CD4-positive, alpha-beta T cell (primary cell): ENCODE data around the gene HUWE1. TPM values are rescaled to one million over a fixed set of nuclear protein-coding genes. Genes with fewer than 3 reads are reported as not detected.

ENCODE experiments used
- ATAC-seq: fragments of 200-7000 bp; cut with Tn5 transposase; one replicate; pipeline ENCODE4 v1.10.0; 2022; ENCODE audit warnings: mild to moderate bottlenecking; ENCODE audit not compliant: poor library complexity
- CTCF ChIA-PET: fragments of 350-600 bp; sonication (Branson Sonifier 250); formaldehyde crosslinking; loops from one replicate; lab custom pipeline; 2021; ENCODE audit warnings: antibody characterized with exemption, inconsistent platforms; lab: Charles Lee
- POLR2A ChIA-PET: fragments of 350-600 bp; sonication (Branson Sonifier 250); formaldehyde crosslinking; loops from one replicate; lab custom pipeline; 2021; ENCODE audit warnings: antibody characterized with exemption, inconsistent platforms; lab: Charles Lee
- DNase-seq, 14 experiments: peaks; one replicate each; pipeline ENCODE4 v3.0.0-alpha.2; 2013 to 2020; ENCODE audit warnings: mixed read lengths in 2 of 14
- H3K27ac ChIP-seq, 2 donors: one replicate each; pipeline versions ENCODE4 v1.5.1 to v1.7.0; 2013; ENCODE audit warnings: low read length in 2 of 2, low read depth in 1 of 2, mild to moderate bottlenecking in 1 of 2
- H3K27me3 ChIP-seq, 2 experiments: 1 replicate in 1 of 2; 2 replicates in 1 of 2; pipeline versions ENCODE4 v1.6.1 to v1.7.0; 2013; ENCODE audit warnings: low read length in 2 of 2, control low read depth in 1 of 2, mild to moderate bottlenecking in 1 of 2, moderate library complexity in 1 of 2; ENCODE audit not compliant: insufficient read depth in 2 of 2, control insufficient read depth in 1 of 2
- H3K36me3 ChIP-seq: one replicate; pipeline ENCODE4 v1.6.1; 2013; ENCODE audit warnings: low read length, control low read depth; ENCODE audit not compliant: insufficient read depth
- H3K4me1 ChIP-seq: one replicate; pipeline ENCODE4 v1.6.1; 2013; ENCODE audit warnings: low read length, control low read depth; ENCODE audit not compliant: insufficient read depth
- H3K4me3 ChIP-seq: one replicate; pipeline ENCODE4 v1.5.1; 2013; ENCODE audit warnings: mild to moderate bottlenecking, low read length, moderate library complexity
- H3K9me3 ChIP-seq, 2 experiments: 1 replicate in 1 of 2; 2 replicates in 1 of 2; pipeline versions ENCODE4 v1.6.1 to v1.7.0; 2013; ENCODE audit warnings: low read length in 2 of 2, mild to moderate bottlenecking in 2 of 2, control low read depth in 1 of 2, moderate library complexity in 1 of 2; ENCODE audit not compliant: control insufficient read depth in 1 of 2, insufficient read depth in 1 of 2
- H3K27ac Mint-ChIP-seq: one replicate; pipeline ENCODE4 v1.8.0; 2020; ENCODE audit warnings: mixed read lengths
- H3K27me3 Mint-ChIP-seq: one replicate; pipeline ENCODE4 v1.8.0; 2021; ENCODE audit warnings: mixed read lengths
- H3K36me3 Mint-ChIP-seq: one replicate; pipeline ENCODE4 v1.8.0; 2021; ENCODE audit warnings: low read depth, mixed read lengths
- H3K4me1 Mint-ChIP-seq: one replicate; pipeline ENCODE4 v1.8.0; 2021; ENCODE audit warnings: low read depth, mixed read lengths
- H3K4me3 Mint-ChIP-seq: one replicate; pipeline ENCODE4 v1.8.0; 2020; ENCODE audit warnings: mild to moderate bottlenecking, mixed read lengths
- H3K9me3 Mint-ChIP-seq: one replicate; pipeline ENCODE4 v1.8.0; 2020; ENCODE audit warnings: mixed read lengths
- CTCF ChIP-seq: fragments of 200-600 bp; IDR thresholded peaks from one replicate; pipeline ENCODE4 v1.8.0; 2022; ENCODE audit warnings: antibody characterized with exemption, mild to moderate bottlenecking
- intact Hi-C, 2 experiments: fragments of 100-400 bp; cut with DNase I in 1 of 2; cut with micrococcal nuclease in 1 of 2; formaldehyde crosslinking; loops; one replicate each; pipeline versions ENCODE4 v1.15.1 to v1.9.0; 2023 to 2025; cut with DNase I, micrococcal nuclease
- total RNA-seq, 174 experiments: library from RNA in 2 of 174; stranded (reverse) in 2 of 174; gene quantifications; one replicate each; pipeline ENCODE4 v1.2.3 and lab custom pipeline; 2021 to 2026

Gene HUWE1
- total RNA-seq, 2 experiments from 2014 or later: 127 TPM

DNA sequence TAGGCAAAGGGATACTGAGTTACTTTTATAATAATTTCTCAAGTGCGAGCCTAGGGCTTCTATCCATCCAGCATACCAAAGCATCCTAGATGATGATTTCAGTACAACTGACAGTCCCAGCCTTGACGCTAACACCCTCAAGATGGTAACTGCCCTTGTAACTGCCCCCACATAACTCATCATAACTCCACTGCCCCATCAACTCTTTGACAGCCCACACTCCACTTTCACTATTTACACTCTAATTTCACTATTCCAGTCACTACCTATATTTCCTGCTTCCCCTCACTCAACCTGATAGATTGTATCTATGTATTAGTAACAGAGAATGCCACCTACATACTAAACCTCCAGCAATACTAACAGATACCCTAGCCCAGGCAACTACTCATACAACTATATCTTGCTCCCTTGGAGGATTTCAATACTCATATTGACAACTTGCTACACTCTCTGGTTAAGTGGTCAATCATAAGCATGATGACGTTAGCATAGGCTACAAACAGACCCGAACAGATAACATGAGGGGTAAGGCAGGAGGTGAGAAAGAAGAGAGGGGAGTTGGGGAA, 65.0 kb downstream of the HUWE1 start:
- POLR2A ChIA-PET: no interaction called here
- ATAC-seq: no peak
- H3K36me3 ChIP-seq: peaks cover 70% of the 10 kb centered on the region

DNA sequence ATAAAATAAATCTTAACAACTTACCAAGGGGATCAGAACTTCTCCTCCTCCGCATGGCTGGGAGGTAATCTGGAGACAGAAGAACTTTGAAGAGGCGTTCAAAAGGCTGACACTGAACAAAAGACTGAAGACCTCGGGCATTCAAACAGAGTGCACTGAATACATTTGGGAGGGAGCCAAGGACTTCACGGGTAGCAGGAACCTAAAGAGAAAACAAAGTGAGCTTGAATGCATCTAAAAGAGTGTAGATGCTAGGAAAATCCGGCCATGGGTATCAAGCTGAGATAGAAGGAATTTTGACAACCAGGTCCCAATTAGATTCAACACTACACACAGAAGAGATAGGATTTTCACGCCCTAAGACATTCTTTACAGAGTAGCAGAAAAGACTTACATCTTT, 69.6 kb downstream of the HUWE1 start:
- no peaks in the 10 kb centered on the region for H3K9me3 ChIP-seq
- intact Hi-C loops: no loop called here
- H3K4me1 Mint-ChIP-seq: peaks cover 5% of the 10 kb centered on the region
- H3K4me1 ChIP-seq: no peaks in the 10 kb centered on the region
- H3K36me3 ChIP-seq: peaks cover 85% of the 10 kb centered on the region
- H3K4me3 ChIP-seq: no peak overlapping the region
- no peak for DNase-seq
- H3K27me3 Mint-ChIP-seq: no peaks in the 10 kb centered on the region
- H3K4me3 Mint-ChIP-seq: no peak overlapping the region
- no peaks in the 10 kb centered on the region for H3K27me3 ChIP-seq
- ATAC-seq: no peak
- no peak overlapping the region for H3K27ac ChIP-seq
- H3K27ac Mint-ChIP-seq: no peak overlapping the region
- H3K9me3 Mint-ChIP-seq: no peaks in the 10 kb centered on the region
- peaks cover 86% of the 10 kb centered on the region for H3K36me3 Mint-ChIP-seq
- ChIA-PET POLR2A (no interaction called here), CTCF (no interaction called here)
- no peak for TF ChIP-seq CTCF

More for the DNA sequence above, 65.0 kb downstream of the HUWE1 start:
- H3K4me1 Mint-ChIP-seq: peaks cover 5% of the 10 kb centered on the region
- no peaks in the 10 kb centered on the region for H3K27me3 Mint-ChIP-seq
- H3K4me1 ChIP-seq: no peaks in the 10 kb centered on the region
- no peaks in the 10 kb centered on the region for H3K9me3 Mint-ChIP-seq
- TF ChIP-seq CTCF: no peak
- no peak overlapping the region for H3K4me3 ChIP-seq
- H3K27ac Mint-ChIP-seq: no peak overlapping the region
- H3K4me3 Mint-ChIP-seq: no peak overlapping the region
- no peak for DNase-seq
- H3K36me3 Mint-ChIP-seq: peaks cover 78% of the 10 kb centered on the region
- no peak overlapping the region for H3K27ac ChIP-seq
- CTCF ChIA-PET: no interaction called here
- no peaks in the 10 kb centered on the region for H3K27me3 ChIP-seq
- intact Hi-C loops: no loop called here
- H3K9me3 ChIP-seq: no peaks in the 10 kb centered on the region

- Mint-ChIP-seq H3K4me3 (no peak overlapping the region), H3K4me1 (no peaks in the 10 kb centered on the region), H3K27ac (no peak overlapping the region), H3K9me3 (no peaks in the 10 kb centered on the region), H3K36me3 (peaks cover 94% of the 10 kb centered on the region), H3K27me3 (no peaks in the 10 kb centered on the region)
- Histone ChIP-seq H3K4me3 (no peak overlapping the region), H3K9me3 (no peaks in the 10 kb centered on the region), H3K36me3 (peaks cover 91% of the 10 kb centered on the region), H3K27ac (no peak overlapping the region), H3K27me3 (no peaks in the 10 kb centered on the region), H3K4me1 (no peaks in the 10 kb centered on the region)
- intact Hi-C loops: no loop called here
- TF ChIP-seq CTCF: no peak
- ATAC-seq (no peak), DNase-seq (no peak)
- ChIA-PET CTCF (no interaction called here), POLR2A (no interaction called here)
These were observed 80.1 kb downstream of the HUWE1 start for GRCh38 chrX:53606456-53606855.
